ENCODE data around the gene HOXB2. TPM values are rescaled to one million over a fixed set of nuclear protein-coding genes. Genes with fewer than 3 reads are reported as not detected.
A peak's percentile ranks its signal among the peaks of the same experiment; 100 is the strongest.

Gene HOXB2
- total and polyA plus RNA-seq, 9 of the 15 experiments (the other 6 are each of a cell fraction or from before 2014, with no cell fraction given), result 2.1 to 97.7 (median 21.2) TPM

DNA sequence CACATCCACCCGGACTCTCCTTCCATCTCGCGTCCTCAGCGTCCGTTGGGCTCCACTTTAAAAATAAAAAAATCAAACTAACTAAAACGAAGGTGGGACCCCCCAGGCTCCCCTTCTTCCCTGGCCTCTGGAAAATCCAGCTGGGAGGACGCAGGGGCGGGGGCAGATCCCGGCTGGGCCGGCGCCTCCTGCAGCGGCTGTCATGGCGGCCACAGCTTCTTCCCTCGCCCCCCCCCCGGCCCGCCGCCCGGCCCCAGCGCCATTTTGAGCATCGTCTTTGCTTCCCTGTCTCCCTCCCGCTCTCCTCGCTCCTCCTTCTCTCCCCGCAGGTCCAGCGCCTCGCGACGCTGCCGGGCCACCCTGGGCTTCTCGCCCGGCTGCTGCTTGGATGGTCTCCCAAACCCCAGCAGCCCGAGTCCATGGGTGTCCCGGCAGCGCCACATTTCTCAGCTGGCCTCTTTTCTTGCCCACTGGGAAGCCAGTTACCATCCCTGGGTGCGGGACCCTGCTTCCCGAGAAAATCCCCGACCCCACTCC lies 3.3 kb downstream of the HOXB2 start (continued):
- no peak for TF ChIP-seq ZNF318 (IDR thresholded peaks at IDR 0.05; ENCODE audit: borderline replicate concordance in 1 of 2, low read depth in 1 of 2)
- TF ChIP-seq NR2F6 (CRISPR knock-in tag; IDR thresholded peaks at IDR 0.05), result no peak
- TF ChIP-seq HEY1 (CRISPR knock-in tag; IDR thresholded peaks at IDR 0.05; ENCODE audit: borderline replicate concordance), result no peak
- TF ChIP-seq, protein P1, sequence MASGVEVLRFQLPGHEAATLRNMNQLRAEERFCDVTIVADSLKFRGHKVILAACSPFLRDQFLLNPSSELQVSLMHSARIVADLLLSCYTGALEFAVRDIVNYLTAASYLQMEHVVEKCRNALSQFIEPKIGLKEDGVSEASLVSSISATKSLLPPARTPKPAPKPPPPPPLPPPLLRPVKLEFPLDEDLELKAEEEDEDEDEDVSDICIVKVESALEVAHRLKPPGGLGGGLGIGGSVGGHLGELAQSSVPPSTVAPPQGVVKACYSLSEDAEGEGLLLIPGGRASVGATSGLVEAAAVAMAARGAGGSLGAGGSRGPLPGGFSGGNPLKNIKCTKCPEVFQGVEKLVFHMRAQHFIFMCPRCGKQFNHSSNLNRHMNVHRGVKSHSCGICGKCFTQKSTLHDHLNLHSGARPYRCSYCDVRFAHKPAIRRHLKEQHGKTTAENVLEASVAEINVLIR (CRISPR knock-in tag; IDR thresholded peaks at IDR 0.05), result no peak
- TF ChIP-seq ZNF444 (CRISPR knock-in tag; IDR thresholded peaks at IDR 0.05), result peak; percentile 46; the same call in 1 of the 2 replicates
- no peak for TF ChIP-seq THAP7 (CRISPR knock-in tag; IDR thresholded peaks at IDR 0.05)
- TF ChIP-seq CEBPB (tag; IDR thresholded peaks at IDR 0.05), result no peak
- no peak for TF ChIP-seq ZFP91 (CRISPR knock-in tag; IDR thresholded peaks at IDR 0.05)
- no peak for TF ChIP-seq HDGF (IDR thresholded peaks at IDR 0.05)
- TF ChIP-seq XRCC3 (IDR thresholded peaks at IDR 0.05), result no peak
- TF ChIP-seq, protein P2, sequence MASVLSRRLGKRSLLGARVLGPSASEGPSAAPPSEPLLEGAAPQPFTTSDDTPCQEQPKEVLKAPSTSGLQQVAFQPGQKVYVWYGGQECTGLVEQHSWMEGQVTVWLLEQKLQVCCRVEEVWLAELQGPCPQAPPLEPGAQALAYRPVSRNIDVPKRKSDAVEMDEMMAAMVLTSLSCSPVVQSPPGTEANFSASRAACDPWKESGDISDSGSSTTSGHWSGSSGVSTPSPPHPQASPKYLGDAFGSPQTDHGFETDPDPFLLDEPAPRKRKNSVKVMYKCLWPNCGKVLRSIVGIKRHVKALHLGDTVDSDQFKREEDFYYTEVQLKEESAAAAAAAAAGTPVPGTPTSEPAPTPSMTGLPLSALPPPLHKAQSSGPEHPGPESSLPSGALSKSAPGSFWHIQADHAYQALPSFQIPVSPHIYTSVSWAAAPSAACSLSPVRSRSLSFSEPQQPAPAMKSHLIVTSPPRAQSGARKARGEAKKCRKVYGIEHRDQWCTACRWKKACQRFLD (CRISPR knock-in tag; IDR thresholded peaks at IDR 0.05), result peak; percentile 50; the same call in 1 of the 2 replicates
- TF ChIP-seq ESRRA (IDR thresholded peaks at IDR 0.05; ENCODE audit: borderline replicate concordance, low read depth), result no peak
- TF ChIP-seq ARHGAP35 (IDR thresholded peaks at IDR 0.05; ENCODE audit: partially characterized antibody), result no peak
- no peak for TF ChIP-seq BRF1 (IDR thresholded peaks at IDR 0.05; ENCODE audit: borderline replicate concordance, extremely low read depth, insufficient read length)
